Endothelial cell of umbilical vein (primary cell): Measurements from ENCODE around the gene ZNF628.

Experiments
- EZH2 ChIP-seq: IDR thresholded peaks from 2 replicates; pipeline ENCODE4 v1.6.1; 2012; ENCODE audit warnings: borderline replicate concordance, low read depth, mild to moderate bottlenecking, moderate library complexity, low read length, inconsistent platforms; ENCODE audit not compliant: severe bottlenecking
- FOS ChIP-seq: IDR thresholded peaks from 2 replicates; pipeline ENCODE4 v1.6.1; 2011; ENCODE audit warnings: mild to moderate bottlenecking, low read length, moderate library complexity, borderline replicate concordance; ENCODE audit not compliant: insufficient read depth
- MAX ChIP-seq: IDR thresholded peaks from 2 replicates; pipeline ENCODE4 v1.6.1; 2011; ENCODE audit not compliant: insufficient read depth, insufficient read length
- MYC ChIP-seq: IDR thresholded peaks from one replicate; pipeline ENCODE4 v1.6.1; 2011; ENCODE audit warnings: mild to moderate bottlenecking, low read depth, low read length
- POLR2A ChIP-seq: IDR thresholded peaks from 2 replicates; pipeline ENCODE4 v1.6.1; 2012; ENCODE audit warnings: low read depth, mild to moderate bottlenecking, control low read depth, low read length
- POLR2AphosphoS5 ChIP-seq: IDR thresholded peaks from 2 replicates; pipeline ENCODE4 v1.6.1; 2012; ENCODE audit warnings: low read depth, mild to moderate bottlenecking, control low read depth, low read length, moderate library complexity; ENCODE audit not compliant: insufficient read depth
- TF ChIP-seq, protein P1 (sequence below), 2 donors: IDR thresholded peaks; 1 replicate in 1 of 2; 2 replicates in 1 of 2; pipeline ENCODE4 v1.5.1; 2011; ENCODE audit warnings: low read length in 2 of 2, mild to moderate bottlenecking in 2 of 2, moderate library complexity in 2 of 2, control low read depth in 1 of 2, inconsistent platforms in 1 of 2, low read depth in 1 of 2; ENCODE audit not compliant: insufficient read depth in 1 of 2; ENCODE audit errors: extremely low read depth in 1 of 2

DNA sequence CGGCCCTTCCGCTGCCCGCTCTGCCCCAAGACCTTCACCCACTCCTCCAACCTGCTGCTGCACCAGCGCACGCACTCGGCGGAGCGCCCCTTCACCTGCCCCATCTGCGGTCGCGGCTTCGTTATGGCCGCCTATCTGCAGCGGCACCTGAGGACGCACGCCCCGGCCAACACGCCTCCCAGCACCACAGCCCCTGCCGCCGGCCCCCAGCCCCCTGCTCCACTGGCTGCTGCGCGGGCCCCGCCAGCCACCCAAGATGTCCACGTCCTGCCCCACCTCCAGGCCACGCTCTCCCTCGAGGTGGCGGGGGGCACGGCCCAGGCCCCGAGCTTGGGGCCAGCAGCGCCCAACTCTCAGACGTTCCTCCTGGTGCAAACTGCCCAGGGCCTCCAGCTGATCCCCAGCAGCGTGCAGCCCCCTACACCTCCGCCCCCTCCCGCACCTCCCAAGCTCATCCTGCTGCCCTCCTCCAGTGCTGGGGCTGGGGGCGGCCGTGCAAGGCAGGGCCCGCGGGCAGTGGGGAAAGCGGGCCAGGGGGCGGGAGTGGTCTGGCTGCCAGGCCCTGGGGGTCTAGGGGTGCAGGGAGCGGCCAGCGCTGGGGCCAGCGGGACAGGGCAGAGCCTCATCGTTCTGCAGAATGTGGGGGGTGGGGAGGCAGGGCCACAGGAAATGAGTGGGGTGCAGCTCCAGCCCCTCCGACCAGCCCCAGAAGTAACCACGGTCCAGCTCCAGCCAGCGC lies 6.7 kb downstream of the ZNF628 start:
- TF ChIP-seq, protein P1, sequence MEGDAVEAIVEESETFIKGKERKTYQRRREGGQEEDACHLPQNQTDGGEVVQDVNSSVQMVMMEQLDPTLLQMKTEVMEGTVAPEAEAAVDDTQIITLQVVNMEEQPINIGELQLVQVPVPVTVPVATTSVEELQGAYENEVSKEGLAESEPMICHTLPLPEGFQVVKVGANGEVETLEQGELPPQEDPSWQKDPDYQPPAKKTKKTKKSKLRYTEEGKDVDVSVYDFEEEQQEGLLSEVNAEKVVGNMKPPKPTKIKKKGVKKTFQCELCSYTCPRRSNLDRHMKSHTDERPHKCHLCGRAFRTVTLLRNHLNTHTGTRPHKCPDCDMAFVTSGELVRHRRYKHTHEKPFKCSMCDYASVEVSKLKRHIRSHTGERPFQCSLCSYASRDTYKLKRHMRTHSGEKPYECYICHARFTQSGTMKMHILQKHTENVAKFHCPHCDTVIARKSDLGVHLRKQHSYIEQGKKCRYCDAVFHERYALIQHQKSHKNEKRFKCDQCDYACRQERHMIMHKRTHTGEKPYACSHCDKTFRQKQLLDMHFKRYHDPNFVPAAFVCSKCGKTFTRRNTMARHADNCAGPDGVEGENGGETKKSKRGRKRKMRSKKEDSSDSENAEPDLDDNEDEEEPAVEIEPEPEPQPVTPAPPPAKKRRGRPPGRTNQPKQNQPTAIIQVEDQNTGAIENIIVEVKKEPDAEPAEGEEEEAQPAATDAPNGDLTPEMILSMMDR (IDR thresholded peaks at IDR 0.05; ENCODE audit: extremely low read depth in 1 of 2, insufficient read depth in 1 of 2, low read depth in 1 of 2, low read length in 2 of 2), result no peak
- TF ChIP-seq POLR2A (no peak), POLR2AphosphoS5 (no peak), EZH2 (no peak), MYC (no peak), MAX (no peak), FOS (no peak)
